Tibial nerve (tissue), 4 donors: ENCODE measurements around the gene CIB2. TPM values are rescaled to one million over a fixed set of nuclear protein-coding genes. Genes with fewer than 3 reads are reported as not detected.

Source experiments
- DNase-seq, 2 donors: peaks; one replicate each; pipeline ENCODE4 v3.0.0-alpha.2; 2019; ENCODE audit warnings: low spot score in 2 of 2
- H3K27ac ChIP-seq, 4 donors: fragments of 200-600 bp; sonication (generic) in 3 of 4; one replicate each; pipeline ENCODE4 v1.5.1; 2017 to 2019; ENCODE audit warnings: mild to moderate bottlenecking in 1 of 4
- H3K27me3 ChIP-seq, 2 donors: fragments of 200-600 bp; sonication (generic) in 1 of 2; one replicate each; pipeline versions ENCODE4 v1.5.1 to v1.6.0; 2017 to 2019
- H3K36me3 ChIP-seq, 3 donors: fragments of 200-600 bp; sonication (generic); one replicate each; pipeline ENCODE4 v1.5.1; 2018 to 2019
- H3K4me1 ChIP-seq, 4 donors: fragments of 200-600 bp; sonication (generic) in 3 of 4; one replicate each; pipeline ENCODE4 v1.5.1; 2017 to 2019
- H3K4me3 ChIP-seq, 4 donors: fragments of 200-600 bp; sonication (generic) in 3 of 4; one replicate each; pipeline ENCODE4 v1.5.1; 2017 to 2019; ENCODE audit warnings: mild to moderate bottlenecking in 1 of 4, moderate library complexity in 1 of 4
- H3K9me3 ChIP-seq, 4 donors: fragments of 200-600 bp; sonication (generic) in 3 of 4; one replicate each; pipeline ENCODE4 v1.5.1; 2017 to 2019
- EP300 ChIP-seq, 2 donors: sonication (generic); formaldehyde crosslinking; IDR thresholded peaks; one replicate each; pipeline ENCODE4 v1.6.1; 2017; ENCODE audit warnings: antibody characterized with exemption in 2 of 2, mild to moderate bottlenecking in 1 of 2
- POLR2A ChIP-seq, 2 donors: fragments of 450-650 bp; IDR thresholded peaks; one replicate each; pipeline ENCODE4 v1.6.1; 2017; ENCODE audit warnings: antibody characterized with exemption in 2 of 2, mild to moderate bottlenecking in 2 of 2, moderate library complexity in 2 of 2
- WGBS, 2 donors: methylation state at CpG; one replicate each; pipeline ENCODE4 v1.1.5; 2018; 5-methylcytosine and 5-hydroxymethylcytosine counted together
- total RNA-seq, 4 donors: library from RNA; depleted of rRNA; stranded (reverse); fragments of >200 nt; gene quantifications; one replicate each; pipeline ENCODE4 v1.1.0, GENCODE V29; 2016
- TF ChIP-seq, protein P1 (sequence below), 5 experiments: fragments of 200-600 bp in 3 of 5; fragments of 450-650 bp in 2 of 5; sonication (generic) in 3 of 5; IDR thresholded peaks; one replicate each; pipeline ENCODE4 v1.5.1; 2016 to 2019; ENCODE audit warnings: antibody characterized with exemption in 5 of 5, mild to moderate bottlenecking in 3 of 5, moderate library complexity in 2 of 5

CIB2 gene
- total RNA-seq, 4 donors from 2014 or later, result 0.63 to 11.0 (median 2.8) TPM

GRCh38 chr15:78075490-78076230, 55.6 kb downstream of the CIB2 start:
- TF ChIP-seq, protein P1, sequence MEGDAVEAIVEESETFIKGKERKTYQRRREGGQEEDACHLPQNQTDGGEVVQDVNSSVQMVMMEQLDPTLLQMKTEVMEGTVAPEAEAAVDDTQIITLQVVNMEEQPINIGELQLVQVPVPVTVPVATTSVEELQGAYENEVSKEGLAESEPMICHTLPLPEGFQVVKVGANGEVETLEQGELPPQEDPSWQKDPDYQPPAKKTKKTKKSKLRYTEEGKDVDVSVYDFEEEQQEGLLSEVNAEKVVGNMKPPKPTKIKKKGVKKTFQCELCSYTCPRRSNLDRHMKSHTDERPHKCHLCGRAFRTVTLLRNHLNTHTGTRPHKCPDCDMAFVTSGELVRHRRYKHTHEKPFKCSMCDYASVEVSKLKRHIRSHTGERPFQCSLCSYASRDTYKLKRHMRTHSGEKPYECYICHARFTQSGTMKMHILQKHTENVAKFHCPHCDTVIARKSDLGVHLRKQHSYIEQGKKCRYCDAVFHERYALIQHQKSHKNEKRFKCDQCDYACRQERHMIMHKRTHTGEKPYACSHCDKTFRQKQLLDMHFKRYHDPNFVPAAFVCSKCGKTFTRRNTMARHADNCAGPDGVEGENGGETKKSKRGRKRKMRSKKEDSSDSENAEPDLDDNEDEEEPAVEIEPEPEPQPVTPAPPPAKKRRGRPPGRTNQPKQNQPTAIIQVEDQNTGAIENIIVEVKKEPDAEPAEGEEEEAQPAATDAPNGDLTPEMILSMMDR (IDR thresholded peaks at IDR 0.05), result peak in 1 of 5 experiments; percentile 21
- TF ChIP-seq POLR2A (IDR thresholded peaks at IDR 0.05) (no peak), EP300 (IDR thresholded peaks at IDR 0.05) (peak in 1 of 2 donors; percentile 44)
- WGBS, 2 donors, result 13 to 21% methylated on average over 7 of the region's 7 CpGs
- peaks cover 0 to 66% (median 36%) of the 10 kb centered on the region in 4 donors for H3K4me1 ChIP-seq

DNA sequence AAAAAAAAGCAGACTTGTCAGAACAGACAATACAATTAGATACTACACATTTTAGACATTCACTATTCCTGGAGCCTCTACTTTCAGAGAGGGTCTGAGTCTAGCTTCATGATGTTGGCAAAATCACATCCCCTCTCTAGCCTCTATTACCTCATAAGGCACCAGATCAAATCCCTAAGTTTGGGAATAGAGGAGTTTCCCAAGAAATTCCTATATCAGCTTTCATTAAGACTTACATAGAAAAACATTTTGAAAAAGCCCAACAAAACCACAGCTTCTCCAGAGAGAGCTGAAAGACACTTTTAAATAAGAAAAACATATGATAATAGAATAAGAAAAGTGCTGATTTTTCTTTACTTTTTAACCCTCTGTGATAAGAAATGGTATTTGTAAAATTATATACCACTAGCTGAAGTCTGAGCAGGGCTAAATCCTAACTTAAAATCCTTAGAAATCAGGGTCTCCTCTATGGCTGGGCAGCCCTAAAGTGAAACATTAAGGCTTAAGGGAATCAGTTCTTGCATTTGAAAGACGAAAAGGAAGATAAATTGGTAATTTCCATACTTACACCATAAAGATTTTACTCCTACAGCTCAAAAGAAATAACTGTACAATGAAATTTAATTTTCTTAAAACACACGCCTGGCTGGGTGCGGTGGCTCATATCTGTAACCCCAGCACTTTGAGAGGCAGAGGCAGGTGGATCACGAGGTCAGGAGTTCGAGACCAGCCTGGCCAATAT, 58.0 kb downstream of the CIB2 start:
- H3K4me1 ChIP-seq, result peaks cover 0 to 88% (median 61%) of the 10 kb centered on the region in 4 donors
- no peaks in the 10 kb centered on the region for H3K27me3 ChIP-seq
- WGBS, 2 donors, result 80 to 84% methylated on average over 5 of the region's 5 CpGs
- H3K36me3 ChIP-seq, result no peaks in the 10 kb centered on the region
- TF ChIP-seq, protein P1 (IDR thresholded peaks at IDR 0.05), result no peak
- TF ChIP-seq EP300 (IDR thresholded peaks at IDR 0.05), result no peak
- no peak for TF ChIP-seq POLR2A (IDR thresholded peaks at IDR 0.05)
- no peak for DNase-seq
- peak overlapping the region; percentile 31 to 96 (median 80) for H3K27ac ChIP-seq
- H3K9me3 ChIP-seq, result no peaks in the 10 kb centered on the region
- H3K4me3 ChIP-seq, result peak overlapping the region in 1 of 4 donors; percentile 5

More at GRCh38 chr15:78075490-78076230, 55.6 kb downstream of the CIB2 start:
- no peaks in the 10 kb centered on the region for H3K36me3 ChIP-seq
- peak overlapping the region; percentile 79 to 98 (median 91) for H3K4me3 ChIP-seq
- H3K9me3 ChIP-seq, result no peaks in the 10 kb centered on the region
- peak overlapping the region; percentile 84 to 96 (median 94) for H3K27ac ChIP-seq
- H3K27me3 ChIP-seq, result no peaks in the 10 kb centered on the region
- DNase-seq, result peak; percentile 36 to 58

DNA sequence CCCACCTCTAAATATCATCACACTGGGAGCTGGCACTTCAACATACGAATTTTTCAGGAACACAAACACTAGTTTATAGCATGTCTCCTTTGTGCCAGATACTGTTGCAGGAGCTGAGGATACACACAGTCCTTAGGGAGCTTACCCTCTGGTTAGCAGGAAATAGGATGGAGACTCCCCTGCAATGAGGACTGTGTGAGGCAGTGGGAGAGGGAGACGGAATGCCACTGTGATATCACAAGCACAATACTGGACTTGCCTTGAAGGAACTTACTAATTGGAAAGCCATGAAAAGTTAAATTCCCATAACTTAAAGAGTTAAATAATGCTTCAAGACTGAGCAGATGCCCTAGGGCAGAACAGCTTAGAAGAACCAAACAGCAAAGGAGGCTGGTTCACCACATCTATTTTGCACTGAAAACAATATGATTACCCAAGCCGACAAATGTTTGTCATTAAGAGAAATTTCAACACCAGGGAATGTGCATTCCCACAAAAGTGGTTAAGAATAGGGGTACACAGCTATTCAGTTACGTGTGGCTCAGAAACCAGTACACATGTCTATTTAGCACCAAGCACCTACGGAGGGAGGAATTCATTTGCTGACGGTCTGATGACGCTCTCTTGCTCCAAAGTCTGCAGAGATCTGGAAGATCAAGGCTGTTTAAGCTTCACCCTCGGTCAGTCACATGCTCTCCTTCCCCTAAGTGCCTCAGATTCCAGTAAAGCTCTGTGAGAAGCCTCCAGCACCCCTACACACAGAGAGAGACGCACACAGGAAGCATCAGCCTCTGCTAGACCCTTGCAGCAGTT, 59.0 kb downstream of the CIB2 start:
- WGBS, 2 donors, result 26 to 28% methylated on average over 9 of the region's 9 CpGs
- H3K36me3 ChIP-seq, result no peaks in the 10 kb centered on the region
- no peaks in the 10 kb centered on the region for H3K9me3 ChIP-seq
- peak overlapping the region; percentile 31 to 96 (median 80) for H3K27ac ChIP-seq
- peaks cover 0 to 94% (median 70%) of the 10 kb centered on the region in 4 donors for H3K4me1 ChIP-seq
- TF ChIP-seq, protein P1 (IDR thresholded peaks at IDR 0.05), result no peak
- TF ChIP-seq POLR2A (IDR thresholded peaks at IDR 0.05) (peak in 1 of 2 donors; percentile 42), EP300 (IDR thresholded peaks at IDR 0.05) (peak in 1 of 2 donors; percentile 85)
- H3K27me3 ChIP-seq, result no peaks in the 10 kb centered on the region
- peak in 1 of 2 donors; percentile 68 for DNase-seq
- H3K4me3 ChIP-seq, result no peak overlapping the region

- Histone ChIP-seq H3K36me3 (no peaks in the 10 kb centered on the region), H3K27ac (peak overlapping the region in 3 of 4 donors; percentile 65 to 96 (median 95)), H3K4me3 (no peak overlapping the region), H3K4me1 (peaks cover 0 to 99% (median 78%) of the 10 kb centered on the region in 4 donors), H3K27me3 (no peaks in the 10 kb centered on the region), H3K9me3 (no peaks in the 10 kb centered on the region)
- 63 to 83% methylated on average over 2 of the region's 2 CpGs for WGBS, 2 donors
- no peak for DNase-seq
- TF ChIP-seq POLR2A (IDR thresholded peaks at IDR 0.05), result no peak
- TF ChIP-seq, protein P1 (IDR thresholded peaks at IDR 0.05), result no peak
- TF ChIP-seq EP300 (IDR thresholded peaks at IDR 0.05), result no peak
Observed at GRCh38 chr15:78071383-78071782, 59.9 kb downstream of the CIB2 start.
